H9 (cell line): ENCODE measurements around the gene ARHGEF9. TPM values are rescaled to one million over a fixed set of nuclear protein-coding genes. Genes with fewer than 3 reads are reported as not detected.

Source experiments
- DNase-seq: peaks from one replicate; pipeline ENCODE4 v3.0.0-alpha.2; 2017
- H2AFZ ChIP-seq: one replicate; pipeline ENCODE4 v1.6.1; 2013; ENCODE audit warnings: mild to moderate bottlenecking, low read length, control low read depth, moderate library complexity
- H2AK5ac ChIP-seq: 2 replicates; pipeline ENCODE4 v1.6.1; 2013; ENCODE audit warnings: low read length, control low read depth, mixed read lengths; ENCODE audit not compliant: insufficient read length
- H2BK120ac ChIP-seq: one replicate; pipeline ENCODE4 v1.6.1; 2013; ENCODE audit warnings: low read depth, mild to moderate bottlenecking, low read length, control low read depth, inconsistent platforms; ENCODE audit not compliant: poor library complexity, severe bottlenecking
- H2BK12ac ChIP-seq: 2 replicates; pipeline ENCODE4 v1.6.1; 2013; ENCODE audit warnings: low read length, control low read depth, mixed read lengths, low read depth; ENCODE audit not compliant: insufficient read length
- H2BK15ac ChIP-seq: 2 replicates; pipeline ENCODE4 v1.6.1; 2013; ENCODE audit warnings: low read depth, low read length, control low read depth
- H2BK20ac ChIP-seq: one replicate; pipeline ENCODE4 v1.6.1; 2013; ENCODE audit warnings: low read depth, mild to moderate bottlenecking, low read length, control low read depth, inconsistent platforms; ENCODE audit not compliant: poor library complexity, severe bottlenecking
- H2BK5ac ChIP-seq: 2 replicates; pipeline ENCODE4 v1.6.1; 2013; ENCODE audit warnings: low read length, control low read depth, mixed read lengths; ENCODE audit not compliant: insufficient read length
- H3K14ac ChIP-seq: 2 replicates; pipeline ENCODE4 v1.6.1; 2013; ENCODE audit warnings: low read length, control low read depth; ENCODE audit not compliant: insufficient read depth
- H3K18ac ChIP-seq: 2 replicates; pipeline ENCODE4 v1.6.1; 2013; ENCODE audit warnings: low read depth, mild to moderate bottlenecking, mixed read lengths, low read length, control low read depth; ENCODE audit not compliant: insufficient read length
- H3K23ac ChIP-seq: 2 replicates; pipeline ENCODE4 v1.6.1; 2013; ENCODE audit warnings: low read length, control low read depth, mixed read lengths, low read depth; ENCODE audit not compliant: insufficient read length
- H3K23me2 ChIP-seq: 2 replicates; pipeline ENCODE4 v1.6.1; 2013; ENCODE audit warnings: low read depth, mild to moderate bottlenecking, mixed read lengths, low read length, control low read depth; ENCODE audit not compliant: insufficient read length, poor library complexity, severe bottlenecking
- H3K27ac ChIP-seq: 2 replicates; pipeline ENCODE4 v1.5.1; 2013; ENCODE audit warnings: low read length, control low read depth, mixed read lengths, low read depth; ENCODE audit not compliant: insufficient read length
- H3K27me3 ChIP-seq: 2 replicates; pipeline ENCODE4 v1.6.1; 2013; ENCODE audit warnings: low read length, control low read depth, inconsistent platforms; ENCODE audit not compliant: insufficient read depth
- H3K4ac ChIP-seq: 2 replicates; pipeline ENCODE4 v1.6.1; 2013; ENCODE audit warnings: low read depth, mild to moderate bottlenecking, control low read depth, inconsistent platforms, low read length, moderate library complexity
- H3K4me1 ChIP-seq: 2 replicates; pipeline ENCODE4 v1.6.1; 2013; ENCODE audit warnings: low read length, control low read depth, inconsistent platforms; ENCODE audit not compliant: insufficient read depth
- H3K4me2 ChIP-seq: 2 replicates; pipeline ENCODE4 v1.6.1; 2013; ENCODE audit warnings: low read length, control low read depth, mixed read lengths; ENCODE audit not compliant: insufficient read length, insufficient read depth
- H3K56ac ChIP-seq: 2 replicates; pipeline ENCODE4 v1.6.1; 2013; ENCODE audit warnings: low read depth, mild to moderate bottlenecking, mixed read lengths, low read length, control low read depth; ENCODE audit not compliant: insufficient read length
- H3K79me1 ChIP-seq: 2 replicates; pipeline ENCODE4 v1.6.1; 2013; ENCODE audit warnings: low read depth, mild to moderate bottlenecking, moderate library complexity, low read length, control low read depth, inconsistent platforms; ENCODE audit not compliant: insufficient read depth, poor library complexity, severe bottlenecking
- H3K79me2 ChIP-seq: 2 replicates; pipeline ENCODE4 v1.6.1; 2013; ENCODE audit warnings: low read length, control low read depth, inconsistent platforms; ENCODE audit not compliant: insufficient read depth
- H3K9ac ChIP-seq: 2 replicates; pipeline ENCODE4 v1.6.1; 2013; ENCODE audit warnings: low read length, control low read depth, mixed read lengths; ENCODE audit not compliant: insufficient read length; ENCODE audit errors: extremely low read depth
- H3K9me3 ChIP-seq: one replicate; pipeline ENCODE4 v1.6.1; 2013; ENCODE audit warnings: low read depth, low read length, inconsistent platforms; ENCODE audit not compliant: control insufficient read depth
- H3T11ph ChIP-seq: one replicate; pipeline ENCODE4 v1.6.1; 2013; ENCODE audit warnings: mild to moderate bottlenecking, low read length, control low read depth, inconsistent platforms
- H4K20me1 ChIP-seq: one replicate; pipeline ENCODE4 v1.6.1; 2013; ENCODE audit not compliant: control insufficient read depth, insufficient read length, insufficient read depth
- H4K5ac ChIP-seq: 2 replicates; pipeline ENCODE4 v1.6.1; 2013; ENCODE audit warnings: low read depth, mild to moderate bottlenecking, mixed read lengths, low read length, control low read depth; ENCODE audit not compliant: insufficient read length
- H4K8ac ChIP-seq: replicated peaks from 2 replicates; pipeline ENCODE4 v1.6.1; 2013; ENCODE audit warnings: low read length, control low read depth, mixed read lengths, low read depth; ENCODE audit not compliant: insufficient read length
- H4K91ac ChIP-seq: 2 replicates; pipeline ENCODE4 v1.6.1; 2013; ENCODE audit warnings: low read depth, mild to moderate bottlenecking, moderate library complexity, mixed read lengths, low read length, control low read depth; ENCODE audit not compliant: insufficient read length
- H3K27ac Mint-ChIP-seq, 3 experiments: 2 replicates in 2 of 3; 3 replicates in 1 of 3; pipeline ENCODE4 v1.8.0; 2020 to 2021; ENCODE audit warnings: mixed read lengths in 3 of 3, mild to moderate bottlenecking in 1 of 3, moderate library complexity in 1 of 3
- H3K27me3 Mint-ChIP-seq: 2 replicates; pipeline ENCODE4 v1.8.0; 2021; ENCODE audit warnings: low read depth, mild to moderate bottlenecking, moderate library complexity, mixed read lengths
- H3K36me3 Mint-ChIP-seq, 3 experiments: 2 replicates in 2 of 3; 3 replicates in 1 of 3; pipeline ENCODE4 v1.8.0; 2020 to 2021; ENCODE audit warnings: low read depth in 3 of 3, mixed read lengths in 3 of 3; ENCODE audit not compliant: insufficient read depth in 1 of 3
- H3K4me1 Mint-ChIP-seq, 2 experiments: 2 replicates each; pipeline ENCODE4 v1.8.0; 2020; ENCODE audit warnings: mixed read lengths in 2 of 2
- H3K4me3 Mint-ChIP-seq, 2 experiments: 2 replicates in 1 of 2; 3 replicates in 1 of 2; pipeline ENCODE4 v1.8.0; 2020 to 2021; ENCODE audit warnings: mild to moderate bottlenecking in 2 of 2, mixed read lengths in 2 of 2, moderate library complexity in 1 of 2
- H3K9me3 Mint-ChIP-seq, 2 experiments: 2 replicates in 1 of 2; 3 replicates in 1 of 2; pipeline ENCODE4 v1.8.0; 2020; ENCODE audit warnings: mild to moderate bottlenecking in 2 of 2, mixed read lengths in 2 of 2, moderate library complexity in 1 of 2
- whole genome bisulfite sequencing: extraction: QIAGEN DNeasy Blood & Tissue Kit; methylation state at CpG from one replicate; pipeline ENCODE4 v1.1.7; 2013; ENCODE audit warnings: missing lambda C conversion rate, low lambda C conversion rate, mixed read lengths; ENCODE audit not compliant: insufficient read length; ENCODE audit errors: extremely low coverage; 5-methylcytosine and 5-hydroxymethylcytosine counted together
- total RNA-seq: library from RNA; stranded (reverse); gene quantifications from 2 replicates; pipeline ENCODE4 v1.2.1, GENCODE V29; 2021
- TF ChIP-seq, protein P1 (sequence below): fragments of 200-600 bp; sonication (generic); conservative IDR thresholded peaks from 3 replicates; pipeline ENCODE4 v1.8.0; 2021; ENCODE audit warnings: antibody characterized with exemption, mild to moderate bottlenecking

Gene ARHGEF9
- total RNA-seq, 1 experiment from 2014 or later: 26.4 TPM

DNA sequence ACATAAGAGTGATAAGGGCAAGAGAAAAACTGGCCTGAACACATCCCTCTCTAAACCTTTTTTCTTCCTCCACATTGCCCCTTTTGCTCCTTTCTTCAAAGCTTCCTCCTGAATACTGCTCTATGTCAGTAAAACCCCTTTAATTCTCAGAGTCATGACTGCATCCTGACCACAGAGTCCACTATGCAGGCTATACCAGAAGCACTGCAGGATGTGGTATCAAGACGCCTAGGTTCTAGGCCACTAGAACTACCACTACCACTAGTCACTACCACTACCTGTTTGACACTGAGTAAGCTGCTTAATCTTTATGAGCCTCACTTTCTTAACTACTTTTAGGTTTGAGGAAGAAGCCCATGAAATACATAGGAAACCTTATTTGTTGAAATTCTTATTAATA is 38.7 kb downstream of the ARHGEF9 start:
- WGBS: no CpG with 5 or more reads among the region's 1 CpG
- Histone ChIP-seq H4K20me1 (no peaks in the 10 kb centered on the region), H2BK120ac (no peak overlapping the region), H3K18ac (no peak overlapping the region), H3K27me3 (no peaks in the 10 kb centered on the region), H4K8ac (no peak overlapping the region), H2BK5ac (no peak overlapping the region), H3K4ac (no peak overlapping the region), H2AFZ (no peak overlapping the region), H2BK12ac (no peak overlapping the region), H2AK5ac (no peak overlapping the region), H3K9ac (no peak overlapping the region), H3K4me2 (no peak overlapping the region), H3K23ac (no peak overlapping the region), H3T11ph (no peak overlapping the region), H4K5ac (no peak overlapping the region), H3K79me2 (peaks cover 5% of the 10 kb centered on the region; the same call in 1 of the 2 replicates), H3K56ac (no peak overlapping the region), H3K9me3 (peaks cover 73% of the 10 kb centered on the region), H4K91ac (no peak overlapping the region), H3K27ac (no peak overlapping the region), H3K23me2 (no peaks in the 10 kb centered on the region), H3K14ac (no peak overlapping the region), H3K79me1 (peaks cover 9% of the 10 kb centered on the region), H2BK20ac (no peak overlapping the region), H2BK15ac (no peak overlapping the region), H3K4me1 (no peaks in the 10 kb centered on the region)
- H3K36me3 Mint-ChIP-seq: peaks cover 0 to 18% (median 2%) of the 10 kb centered on the region in 3 experiments; a peak in 4 of 7 replicates
- H3K27me3 Mint-ChIP-seq: no peaks in the 10 kb centered on the region
- H3K27ac Mint-ChIP-seq: no peak overlapping the region; a peak in 1 of 7 replicates
- peaks cover 71 to 72% of the 10 kb centered on the region in 2 experiments for H3K9me3 Mint-ChIP-seq
- TF ChIP-seq, protein P1, sequence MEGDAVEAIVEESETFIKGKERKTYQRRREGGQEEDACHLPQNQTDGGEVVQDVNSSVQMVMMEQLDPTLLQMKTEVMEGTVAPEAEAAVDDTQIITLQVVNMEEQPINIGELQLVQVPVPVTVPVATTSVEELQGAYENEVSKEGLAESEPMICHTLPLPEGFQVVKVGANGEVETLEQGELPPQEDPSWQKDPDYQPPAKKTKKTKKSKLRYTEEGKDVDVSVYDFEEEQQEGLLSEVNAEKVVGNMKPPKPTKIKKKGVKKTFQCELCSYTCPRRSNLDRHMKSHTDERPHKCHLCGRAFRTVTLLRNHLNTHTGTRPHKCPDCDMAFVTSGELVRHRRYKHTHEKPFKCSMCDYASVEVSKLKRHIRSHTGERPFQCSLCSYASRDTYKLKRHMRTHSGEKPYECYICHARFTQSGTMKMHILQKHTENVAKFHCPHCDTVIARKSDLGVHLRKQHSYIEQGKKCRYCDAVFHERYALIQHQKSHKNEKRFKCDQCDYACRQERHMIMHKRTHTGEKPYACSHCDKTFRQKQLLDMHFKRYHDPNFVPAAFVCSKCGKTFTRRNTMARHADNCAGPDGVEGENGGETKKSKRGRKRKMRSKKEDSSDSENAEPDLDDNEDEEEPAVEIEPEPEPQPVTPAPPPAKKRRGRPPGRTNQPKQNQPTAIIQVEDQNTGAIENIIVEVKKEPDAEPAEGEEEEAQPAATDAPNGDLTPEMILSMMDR: no peak
- DNase-seq: no peak
- H3K4me1 Mint-ChIP-seq: peaks cover 15 to 39% of the 10 kb centered on the region in 2 experiments
- H3K4me3 Mint-ChIP-seq: no peak overlapping the region
